ENCODE measurements around the gene FZR1. TPM values are rescaled to one million over a fixed set of nuclear protein-coding genes. Genes with fewer than 3 reads are reported as not detected.

Gene FZR1
- total RNA-seq, 1 donor = 36.6 TPM

DNA sequence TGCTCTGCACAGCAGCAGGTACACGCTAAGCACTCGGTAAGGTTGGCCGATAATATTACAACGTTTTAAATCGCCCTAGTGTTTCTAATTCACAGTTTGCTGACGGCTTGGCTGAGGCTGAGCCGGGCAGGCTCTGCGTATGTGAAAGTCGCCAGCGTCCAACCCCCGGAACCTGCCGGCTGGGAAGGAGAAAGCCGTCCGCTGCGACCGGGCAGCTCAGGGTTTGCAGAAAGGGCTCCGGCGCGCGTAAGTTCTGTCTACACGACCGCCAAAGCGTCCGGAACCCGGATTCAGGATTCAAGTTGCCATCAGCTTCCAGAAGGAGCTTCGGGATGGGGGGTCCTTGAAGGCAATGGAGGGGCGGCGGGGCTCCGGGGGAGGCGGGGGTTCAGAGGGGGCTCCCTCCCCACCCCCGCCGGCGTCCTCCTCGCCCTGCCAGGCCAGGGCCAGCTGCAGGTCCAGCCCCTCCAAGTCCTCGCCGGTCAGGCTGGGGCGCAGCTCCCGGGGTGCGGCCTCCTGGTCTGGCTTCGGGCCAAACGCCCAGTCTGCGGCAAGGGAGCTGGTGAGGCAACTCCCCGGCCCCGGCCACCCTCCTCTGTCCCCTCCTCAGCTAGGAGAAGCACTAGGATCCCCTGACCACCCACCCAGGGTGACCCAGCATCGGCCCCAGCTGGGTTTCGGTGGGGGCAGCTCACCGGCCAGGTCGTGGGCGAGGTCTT, 23.4 kb upstream of the FZR1 start:
- TF ChIP-seq, protein P1, sequence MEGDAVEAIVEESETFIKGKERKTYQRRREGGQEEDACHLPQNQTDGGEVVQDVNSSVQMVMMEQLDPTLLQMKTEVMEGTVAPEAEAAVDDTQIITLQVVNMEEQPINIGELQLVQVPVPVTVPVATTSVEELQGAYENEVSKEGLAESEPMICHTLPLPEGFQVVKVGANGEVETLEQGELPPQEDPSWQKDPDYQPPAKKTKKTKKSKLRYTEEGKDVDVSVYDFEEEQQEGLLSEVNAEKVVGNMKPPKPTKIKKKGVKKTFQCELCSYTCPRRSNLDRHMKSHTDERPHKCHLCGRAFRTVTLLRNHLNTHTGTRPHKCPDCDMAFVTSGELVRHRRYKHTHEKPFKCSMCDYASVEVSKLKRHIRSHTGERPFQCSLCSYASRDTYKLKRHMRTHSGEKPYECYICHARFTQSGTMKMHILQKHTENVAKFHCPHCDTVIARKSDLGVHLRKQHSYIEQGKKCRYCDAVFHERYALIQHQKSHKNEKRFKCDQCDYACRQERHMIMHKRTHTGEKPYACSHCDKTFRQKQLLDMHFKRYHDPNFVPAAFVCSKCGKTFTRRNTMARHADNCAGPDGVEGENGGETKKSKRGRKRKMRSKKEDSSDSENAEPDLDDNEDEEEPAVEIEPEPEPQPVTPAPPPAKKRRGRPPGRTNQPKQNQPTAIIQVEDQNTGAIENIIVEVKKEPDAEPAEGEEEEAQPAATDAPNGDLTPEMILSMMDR (IDR thresholded peaks at IDR 0.05; ENCODE audit: extremely low read depth, low read depth, low read length) = no peak
- DNase-seq (ENCODE audit: insufficient read length, low spot score, missing footprints) = peak; percentile 71
- peaks cover 41% of the 10 kb centered on the region for H3K27me3 ChIP-seq (ENCODE audit: insufficient read depth, low read length)
- H4K20me1 ChIP-seq (ENCODE audit: insufficient read depth, low read length) = no peaks in the 10 kb centered on the region
- H3K27ac ChIP-seq (ENCODE audit: low read depth, low read length) = no peak overlapping the region
- no peak overlapping the region for H3K4me2 ChIP-seq (ENCODE audit: insufficient read depth, low read length)
- no peaks in the 10 kb centered on the region for H3K9me3 ChIP-seq (ENCODE audit: low read depth, low read length)
- no peak overlapping the region for H3K4me3 ChIP-seq (ENCODE audit: insufficient read depth, low read length)
- no peaks in the 10 kb centered on the region for H3K4me1 ChIP-seq (ENCODE audit: insufficient read depth, low read length)
- H3K36me3 ChIP-seq (ENCODE audit: insufficient read depth, low read length) = no peaks in the 10 kb centered on the region
- no peaks in the 10 kb centered on the region for H3K79me2 ChIP-seq (ENCODE audit: insufficient read depth, low read length)
- H2AFZ ChIP-seq (ENCODE audit: low read length) = no peak overlapping the region

DNA sequence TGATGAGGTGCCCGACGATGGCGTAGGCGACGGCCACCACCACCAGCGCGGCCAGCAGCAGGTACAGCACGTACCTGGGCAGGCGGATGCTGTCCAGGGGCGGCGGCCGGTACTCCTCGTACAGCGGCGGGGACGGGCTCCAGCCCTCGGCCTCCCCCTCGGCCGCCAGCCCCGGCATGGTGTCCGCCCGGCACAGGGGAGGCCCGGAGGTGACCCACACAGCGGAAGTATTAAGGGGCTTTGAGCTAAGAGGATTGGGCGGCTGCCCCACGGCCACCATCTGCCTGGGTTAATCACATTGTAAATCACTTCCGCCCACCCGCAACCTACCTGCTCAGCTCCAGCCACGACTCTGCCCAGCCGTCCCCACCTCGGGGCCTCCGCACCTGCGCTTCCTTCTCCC, 22.9 kb upstream of the FZR1 start, which contains the start of gene SMIM44:
Gene SMIM44, minus strand, starts transcription at position 216 of the 403 bp plus-strand sequence. Its CDS starts 38 bp downstream, at position 178.
- Histone ChIP-seq H3K36me3 (ENCODE audit: insufficient read depth, low read length) (no peaks in the 10 kb centered on the region), H3K4me1 (ENCODE audit: insufficient read depth, low read length) (no peaks in the 10 kb centered on the region), H3K79me2 (ENCODE audit: insufficient read depth, low read length) (no peaks in the 10 kb centered on the region), H3K4me2 (ENCODE audit: insufficient read depth, low read length) (no peak within 1 kb of the TSS), H3K27me3 (ENCODE audit: insufficient read depth, low read length) (peaks cover 41% of the 10 kb centered on the region), H3K4me3 (ENCODE audit: insufficient read depth, low read length) (no peak within 1 kb of the TSS), H3K9me3 (ENCODE audit: low read depth, low read length) (no peaks in the 10 kb centered on the region), H3K27ac (ENCODE audit: low read depth, low read length) (no peak within 1 kb of the TSS), H2AFZ (ENCODE audit: low read length) (no peak within 1 kb of the TSS), H4K20me1 (ENCODE audit: insufficient read depth, low read length) (no peaks in the 10 kb centered on the region)
- DNase-seq (ENCODE audit: insufficient read length, low spot score, missing footprints) = no peak
- TF ChIP-seq, protein P1 (IDR thresholded peaks at IDR 0.05; ENCODE audit: extremely low read depth, low read depth, low read length) = no peak

DNA sequence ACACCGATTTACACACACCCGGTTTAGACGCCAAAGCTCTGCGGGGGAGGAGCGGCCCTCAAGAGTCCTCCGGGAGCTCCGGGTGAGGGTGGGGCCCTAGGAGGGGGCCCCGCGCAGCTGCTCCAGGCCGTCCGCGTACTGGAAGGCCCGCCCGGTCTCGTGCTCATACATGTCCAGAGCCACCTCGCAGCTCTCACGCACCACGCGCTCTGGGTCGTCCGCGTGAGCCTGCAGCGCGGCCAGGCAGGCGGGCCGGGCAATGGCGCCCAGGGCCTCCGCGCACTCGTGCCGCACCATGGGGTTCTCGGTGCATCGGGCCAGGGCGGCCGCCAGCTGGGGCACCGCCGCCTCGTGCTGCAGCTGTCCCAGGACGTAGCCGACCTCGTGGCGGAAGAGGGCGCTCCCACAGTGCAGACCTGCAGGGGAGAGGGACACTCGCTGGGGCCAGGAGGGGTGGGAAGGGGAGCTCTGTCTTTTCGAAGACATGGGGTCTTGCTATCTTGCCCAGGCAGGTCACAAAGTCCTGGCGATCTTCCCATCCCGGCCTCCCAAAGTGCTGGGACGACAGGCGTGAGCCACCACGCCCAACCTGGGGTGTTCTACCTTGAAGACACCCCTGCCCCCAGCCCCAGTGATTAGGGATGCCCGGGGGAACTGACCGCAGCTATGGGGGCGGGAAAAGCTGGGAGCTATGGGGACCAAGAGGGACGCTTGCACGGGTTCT, 14.6 kb upstream of the FZR1 start:
- Histone ChIP-seq H3K27me3 (ENCODE audit: insufficient read depth, low read length) (no peaks in the 10 kb centered on the region), H3K4me3 (ENCODE audit: insufficient read depth, low read length) (no peak overlapping the region), H4K20me1 (ENCODE audit: insufficient read depth, low read length) (peaks cover 3% of the 10 kb centered on the region), H2AFZ (ENCODE audit: low read length) (no peak overlapping the region), H3K9me3 (ENCODE audit: low read depth, low read length) (no peaks in the 10 kb centered on the region), H3K36me3 (ENCODE audit: insufficient read depth, low read length) (peaks cover 28% of the 10 kb centered on the region), H3K27ac (ENCODE audit: low read depth, low read length) (no peak overlapping the region), H3K4me1 (ENCODE audit: insufficient read depth, low read length) (no peaks in the 10 kb centered on the region), H3K4me2 (ENCODE audit: insufficient read depth, low read length) (no peak overlapping the region), H3K79me2 (ENCODE audit: insufficient read depth, low read length) (no peaks in the 10 kb centered on the region)
- TF ChIP-seq, protein P1 (IDR thresholded peaks at IDR 0.05; ENCODE audit: extremely low read depth, low read depth, low read length) = no peak
- peak; percentile 68 for DNase-seq (ENCODE audit: insufficient read length, low spot score, missing footprints)
